ENCODE measurements around the gene SLC25A29.
"Not testable (repeated sequence)": the region's sequence is repeated elsewhere in the genome, so short reads cannot be mapped to it uniquely, and the experiment has no call there.

GRCh38 chr14:100342826-100343225 lies 36.6 kb upstream of the SLC25A29 start:
- not testable (repeated sequence) for TF ChIP-seq CTCF (IDR thresholded peaks at IDR 0.05); ZFX (IDR thresholded peaks at IDR 0.05; ENCODE audit: borderline replicate concordance)

Measured in 22Rv1 (cell line).